HepG2 (cell line): Measurements from ENCODE around the gene SQSTM1. TPM values are rescaled to one million over a fixed set of nuclear protein-coding genes. Genes with fewer than 3 reads are reported as not detected.

Source experiments
- EHMT2 ChIP-seq: fragments of 200-600 bp; sonication (generic); IDR thresholded peaks from 2 replicates; pipeline ENCODE4 v1.7.0; 2017; ENCODE audit warnings: antibody characterized with exemption, low read depth, low read length, borderline replicate concordance
- MBNL3 ChIP-seq: fragments of 250-450 bp; sonication (Bioruptor Pico); conservative IDR thresholded peaks from 2 replicates; pipeline ENCODE4 v1.8.0; 2022; ENCODE audit warnings: mild to moderate bottlenecking, inconsistent platforms
- NCOA5 ChIP-seq: sonication (generic); formaldehyde crosslinking; IDR thresholded peaks from 2 replicates; pipeline ENCODE4 v1.4.0; 2020; ENCODE audit warnings: missing genetic modification reagents
- PBX3 ChIP-seq: sonication (generic); formaldehyde crosslinking; IDR thresholded peaks from 2 replicates; pipeline ENCODE4 v1.8.1; 2023; ENCODE audit warnings: missing genetic modification reagents, inconsistent platforms, borderline replicate concordance
- PHB2 ChIP-seq: fragments of 450-650 bp; IDR thresholded peaks from 2 replicates; pipeline ENCODE4 v1.6.1; 2018; ENCODE audit not compliant: partially characterized antibody
- SIN3B ChIP-seq: fragments of 150-350 bp; IDR thresholded peaks from 2 replicates; pipeline ENCODE4 v1.6.1; 2014; ENCODE audit warnings: low read length
- SSRP1 ChIP-seq: IDR thresholded peaks from 2 replicates; pipeline ENCODE4 v1.6.1; 2016; ENCODE audit warnings: control low read depth
- TFE3 ChIP-seq: IDR thresholded peaks from 2 replicates; pipeline ENCODE4 v1.6.1; 2016
- YY1 ChIP-seq: IDR thresholded peaks from 2 replicates; pipeline ENCODE4 v1.6.1; 2011; ENCODE audit warnings: low read length, low read depth, moderate library complexity, mild to moderate bottlenecking; ENCODE audit not compliant: insufficient read depth, insufficient replicate concordance
- ZBTB42 ChIP-seq: sonication (generic); formaldehyde crosslinking; IDR thresholded peaks from 2 replicates; pipeline ENCODE4 v1.5.0; 2020; ENCODE audit warnings: mild to moderate bottlenecking, missing genetic modification reagents
- ZC3H13 ChIP-seq: sonication (generic); formaldehyde crosslinking; IDR thresholded peaks from 2 replicates; pipeline ENCODE4 v1.8.1; 2023; ENCODE audit warnings: mild to moderate bottlenecking, missing genetic modification reagents, moderate library complexity
- ZNF253 ChIP-seq: sonication (generic); formaldehyde crosslinking; IDR thresholded peaks from 2 replicates; pipeline ENCODE4 v1.8.0; 2022; ENCODE audit warnings: mild to moderate bottlenecking, missing genetic modification reagents, borderline replicate concordance
- ZNF468 ChIP-seq: sonication (generic); formaldehyde crosslinking; IDR thresholded peaks from 2 replicates; pipeline ENCODE4 v1.8.0; 2022; ENCODE audit warnings: mild to moderate bottlenecking, moderate library complexity, missing genetic modification reagents
- ZNF770 ChIP-seq: sonication (generic); formaldehyde crosslinking; IDR thresholded peaks from 2 replicates; pipeline ENCODE4 v1.5.0; 2020; ENCODE audit warnings: mild to moderate bottlenecking, missing genetic modification reagents
- polyA plus RNA-seq, 8 experiments: library from polyadenylated mRNA; depleted of rRNA in 3 of 8; stranded (reverse) in 7 of 8; unstranded in 1 of 8; fragments of >200 nt; fragmentation: Illumina TruSeq in 4 of 8; extraction: Trizol in 4 of 8; gene quantifications; 2 replicates each; pipeline versions ENCODE4 v1.2.1 to v1.2.3, GENCODE V29; 2011 to 2016; ENCODE audit warnings: low read depth in 4 of 8, missing spikeins in 1 of 8, mixed read lengths in 1 of 8; ENCODE audit not compliant: insufficient read depth in 1 of 8
- total RNA-seq, 5 experiments: library from RNA; depleted of rRNA; stranded (reverse); fragments of >200 nt; fragmentation: Illumina TruSeq; extraction: Trizol; gene quantifications; 2 replicates each; pipeline ENCODE4 v1.2.3, GENCODE V29; 2016; ENCODE audit warnings: low read depth in 1 of 5
- TF ChIP-seq, protein P1 (sequence below): sonication (generic); formaldehyde crosslinking; IDR thresholded peaks from 2 replicates; pipeline ENCODE4 v1.5.0; 2020; ENCODE audit warnings: mild to moderate bottlenecking, missing genetic modification reagents, borderline replicate concordance
- TF ChIP-seq, protein P2 (sequence below): sonication (generic); formaldehyde crosslinking; IDR thresholded peaks from 2 replicates; pipeline ENCODE4 v1.4.0; 2020; ENCODE audit warnings: missing genetic modification reagents

The SQSTM1 gene
- total and polyA plus RNA-seq, 2 of the 13 experiments (the other 11 are each of a cell fraction or from before 2014, with no cell fraction given), result 90.9 to 160 TPM

DNA sequence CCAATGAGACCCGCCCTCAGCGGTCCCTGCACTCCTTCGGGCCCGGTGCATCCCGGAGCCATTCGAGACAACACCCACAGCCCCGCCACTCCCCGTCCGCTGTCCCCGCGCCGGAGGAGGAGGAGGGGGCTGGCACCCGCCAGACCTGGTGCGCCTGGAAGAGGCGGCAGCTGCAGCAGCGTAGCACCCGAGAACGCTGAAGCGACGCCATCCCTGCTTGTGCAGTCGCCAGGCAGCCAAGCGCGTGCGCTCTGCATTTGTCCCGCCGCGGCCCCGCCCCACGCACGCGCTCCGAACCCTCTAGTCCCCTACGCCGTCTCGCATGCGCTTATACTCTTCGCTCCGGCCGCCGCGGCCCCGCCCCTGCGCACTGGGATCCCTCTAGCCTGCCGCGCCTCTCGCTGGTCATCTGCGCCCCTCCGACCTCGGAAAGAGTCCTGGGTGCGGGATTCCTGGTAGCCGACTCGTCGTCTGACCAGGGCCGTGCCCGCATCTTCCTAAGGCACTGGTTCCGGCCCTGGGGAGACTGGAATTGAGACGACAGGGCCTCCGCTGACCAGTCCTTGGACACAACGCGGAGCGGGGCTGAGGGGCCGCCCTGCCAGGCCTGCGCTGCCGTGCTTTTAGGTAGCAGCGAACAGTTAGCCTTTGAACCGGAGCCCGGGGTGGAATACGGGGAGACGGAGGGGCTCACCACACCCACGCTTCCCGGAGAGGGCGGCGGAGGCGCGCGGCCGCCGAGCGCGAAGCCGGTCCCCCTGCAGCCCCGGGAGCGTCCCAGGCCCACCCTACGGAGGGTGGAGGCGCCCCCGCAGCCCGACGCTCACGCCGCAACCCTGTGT is 38.1 kb downstream of the SQSTM1 start, which contains the start of gene MRNIP (continued):
- TF ChIP-seq ZNF468 (CRISPR knock-in tag) (no peak), YY1 (peak; percentile 81), PHB2 (no peak), TFE3 (CRISPR knock-in tag) (peak; percentile 87), MBNL3 (CRISPR knock-in tag) (no peak), NCOA5 (CRISPR knock-in tag) (no peak), EHMT2 (no peak), ZC3H13 (CRISPR knock-in tag) (peak; percentile 89), SSRP1 (CRISPR knock-in tag) (no peak), ZNF770 (CRISPR knock-in tag) (no peak; the same call in none of the 2 replicates), ZNF253 (CRISPR knock-in tag) (no peak), SIN3B (no peak), PBX3 (CRISPR knock-in tag) (no peak; the same call in 1 of the 2 replicates), ZBTB42 (CRISPR knock-in tag) (0 out of 2 replicates have a peak, but pooled peaks have one; percentile 69)
- TF ChIP-seq, protein P1, sequence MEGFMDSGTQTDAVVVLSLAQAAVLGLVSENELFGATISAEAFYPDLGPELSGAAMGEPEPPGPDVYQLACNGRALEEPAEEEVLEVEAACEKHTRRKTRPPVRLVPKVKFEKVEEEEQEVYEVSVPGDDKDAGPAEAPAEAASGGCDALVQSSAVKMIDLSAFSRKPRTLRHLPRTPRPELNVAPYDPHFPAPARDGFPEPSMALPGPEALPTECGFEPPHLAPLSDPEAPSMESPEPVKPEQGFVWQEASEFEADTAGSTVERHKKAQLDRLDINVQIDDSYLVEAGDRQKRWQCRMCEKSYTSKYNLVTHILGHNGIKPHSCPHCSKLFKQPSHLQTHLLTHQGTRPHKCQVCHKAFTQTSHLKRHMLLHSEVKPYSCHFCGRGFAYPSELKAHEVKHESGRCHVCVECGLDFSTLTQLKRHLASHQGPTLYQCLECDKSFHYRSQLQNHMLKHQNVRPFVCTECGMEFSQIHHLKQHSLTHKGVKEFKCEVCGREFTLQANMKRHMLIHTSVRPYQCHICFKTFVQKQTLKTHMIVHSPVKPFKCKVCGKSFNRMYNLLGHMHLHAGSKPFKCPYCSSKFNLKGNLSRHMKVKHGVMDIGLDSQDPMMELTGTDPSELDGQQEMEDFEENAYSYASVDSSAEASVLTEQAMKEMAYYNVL (CRISPR knock-in tag), result peak; percentile 69
- TF ChIP-seq, protein P2, sequence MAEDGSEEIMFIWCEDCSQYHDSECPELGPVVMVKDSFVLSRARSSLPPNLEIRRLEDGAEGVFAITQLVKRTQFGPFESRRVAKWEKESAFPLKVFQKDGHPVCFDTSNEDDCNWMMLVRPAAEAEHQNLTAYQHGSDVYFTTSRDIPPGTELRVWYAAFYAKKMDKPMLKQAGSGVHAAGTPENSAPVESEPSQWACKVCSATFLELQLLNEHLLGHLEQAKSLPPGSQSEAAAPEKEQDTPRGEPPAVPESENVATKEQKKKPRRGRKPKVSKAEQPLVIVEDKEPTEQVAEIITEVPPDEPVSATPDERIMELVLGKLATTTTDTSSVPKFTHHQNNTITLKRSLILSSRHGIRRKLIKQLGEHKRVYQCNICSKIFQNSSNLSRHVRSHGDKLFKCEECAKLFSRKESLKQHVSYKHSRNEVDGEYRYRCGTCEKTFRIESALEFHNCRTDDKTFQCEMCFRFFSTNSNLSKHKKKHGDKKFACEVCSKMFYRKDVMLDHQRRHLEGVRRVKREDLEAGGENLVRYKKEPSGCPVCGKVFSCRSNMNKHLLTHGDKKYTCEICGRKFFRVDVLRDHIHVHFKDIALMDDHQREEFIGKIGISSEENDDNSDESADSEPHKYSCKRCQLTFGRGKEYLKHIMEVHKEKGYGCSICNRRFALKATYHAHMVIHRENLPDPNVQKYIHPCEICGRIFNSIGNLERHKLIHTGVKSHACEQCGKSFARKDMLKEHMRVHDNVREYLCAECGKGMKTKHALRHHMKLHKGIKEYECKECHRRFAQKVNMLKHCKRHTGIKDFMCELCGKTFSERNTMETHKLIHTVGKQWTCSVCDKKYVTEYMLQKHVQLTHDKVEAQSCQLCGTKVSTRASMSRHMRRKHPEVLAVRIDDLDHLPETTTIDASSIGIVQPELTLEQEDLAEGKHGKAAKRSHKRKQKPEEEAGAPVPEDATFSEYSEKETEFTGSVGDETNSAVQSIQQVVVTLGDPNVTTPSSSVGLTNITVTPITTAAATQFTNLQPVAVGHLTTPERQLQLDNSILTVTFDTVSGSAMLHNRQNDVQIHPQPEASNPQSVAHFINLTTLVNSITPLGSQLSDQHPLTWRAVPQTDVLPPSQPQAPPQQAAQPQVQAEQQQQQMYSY (CRISPR knock-in tag), result peak; percentile 87
